LHCN-M2 (cell line): ENCODE results near the gene UTP11. TPM values are rescaled to one million over a fixed set of nuclear protein-coding genes. Genes with fewer than 3 reads are reported as not detected.
"Not testable (repeated sequence)": the region's sequence is repeated elsewhere in the genome, so short reads cannot be mapped to it uniquely, and the experiment has no call there.

Experiments used
- DNase-seq: peaks from one replicate; pipeline ENCODE4 v3.0.0-alpha.2; 2012; ENCODE audit warnings: low read depth
- total RNA-seq: library from RNA; depleted of rRNA; stranded (reverse); fragments of >200 nt; gene quantifications from 2 replicates; pipeline ENCODE4 v1.2.3, GENCODE V29; 2014

UTP11 gene
- total RNA-seq, 1 experiment from 2014 or later = 100 TPM

DNA sequence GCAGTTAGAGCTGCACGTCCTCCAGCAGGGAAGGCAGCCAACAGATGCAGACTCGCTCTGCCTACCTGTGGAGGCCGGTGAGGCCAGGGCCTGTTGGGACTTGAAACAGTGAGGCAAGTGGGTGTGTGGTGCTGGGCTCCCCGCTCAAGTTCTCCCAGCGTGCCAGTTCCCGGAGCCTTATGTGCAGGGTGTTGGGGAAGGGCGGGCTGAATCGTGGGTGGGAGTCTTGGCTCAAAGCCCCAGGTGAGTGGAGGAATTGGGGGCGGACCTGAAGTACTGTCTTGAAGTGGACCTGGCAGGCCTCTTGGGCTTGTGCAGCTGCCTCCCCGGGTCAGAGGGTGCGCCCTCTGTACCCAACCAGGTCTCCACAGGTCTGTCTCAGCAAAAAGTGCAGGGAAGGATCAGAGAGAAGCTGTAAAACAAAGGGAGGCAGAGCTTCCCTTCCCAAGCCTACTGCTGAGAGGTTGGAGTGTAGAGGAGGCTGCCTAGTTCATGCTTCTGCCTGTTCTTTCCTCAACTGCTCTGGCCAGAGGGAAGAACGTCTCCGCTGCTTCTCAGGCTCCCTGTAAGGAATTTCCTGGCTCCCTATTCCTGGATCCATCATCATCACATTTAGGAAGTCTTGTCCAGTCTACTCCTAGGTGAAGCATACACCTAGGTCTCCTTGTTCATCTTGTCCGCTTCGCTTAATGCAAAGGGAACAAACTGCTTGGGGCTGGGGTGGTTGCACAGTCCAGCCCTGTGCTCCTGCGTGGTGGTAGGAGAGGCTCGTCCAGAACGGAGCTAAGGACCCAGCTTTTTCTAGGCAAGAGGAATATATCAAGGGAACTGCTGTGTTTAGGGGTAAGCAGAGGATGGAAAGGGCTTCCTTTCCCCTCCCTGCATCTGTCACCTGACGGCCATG lies 14.9 kb downstream of the UTP11 start:
- DNase-seq = no peak

DNA sequence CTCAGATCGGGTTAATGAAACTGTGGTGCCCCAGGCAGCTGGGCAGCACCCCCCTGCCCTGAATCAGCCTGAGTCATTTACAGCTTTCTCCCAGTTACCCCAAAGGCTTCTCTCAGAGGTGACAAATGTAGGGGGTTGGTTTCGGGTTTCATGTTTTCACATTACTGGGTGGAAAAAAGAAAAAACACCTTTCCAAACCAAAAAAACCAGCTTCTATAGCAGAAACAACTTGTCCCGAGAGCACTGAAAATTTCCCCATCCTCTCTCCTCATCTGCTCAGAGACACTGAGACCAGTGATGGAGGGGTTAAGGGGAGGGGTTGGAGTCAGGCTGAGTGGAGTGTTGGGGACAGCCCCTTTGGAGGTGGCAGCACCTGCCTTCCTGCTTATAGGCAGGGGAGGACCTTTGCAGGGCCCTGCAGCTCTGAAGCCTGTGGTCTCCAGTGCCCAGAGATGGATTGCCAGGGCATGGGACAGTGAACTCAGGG lies 15.6 kb downstream of the UTP11 start:
- peak; percentile 62 for DNase-seq

DNA sequence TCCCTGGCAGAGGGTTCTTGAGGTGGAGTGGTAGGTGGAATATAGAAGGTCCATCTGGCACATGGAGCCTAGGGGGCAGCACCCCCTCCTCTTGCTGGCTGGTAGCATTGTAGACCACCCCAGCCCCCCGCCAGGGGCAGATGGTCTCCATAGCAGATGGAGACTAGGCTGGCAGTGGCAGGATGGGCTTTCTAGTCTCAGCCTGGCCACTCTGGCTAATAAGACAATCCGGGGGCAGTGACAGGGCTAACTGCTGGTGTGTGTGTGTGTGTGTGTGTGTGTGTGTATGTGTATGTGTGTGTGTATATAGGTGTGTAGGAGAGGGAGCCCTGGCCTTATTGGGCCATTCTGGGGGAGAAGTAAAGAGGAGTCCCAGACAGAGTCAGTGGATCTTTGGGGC lies 16.1 kb downstream of the UTP11 start:
- no peak for DNase-seq

DNA sequence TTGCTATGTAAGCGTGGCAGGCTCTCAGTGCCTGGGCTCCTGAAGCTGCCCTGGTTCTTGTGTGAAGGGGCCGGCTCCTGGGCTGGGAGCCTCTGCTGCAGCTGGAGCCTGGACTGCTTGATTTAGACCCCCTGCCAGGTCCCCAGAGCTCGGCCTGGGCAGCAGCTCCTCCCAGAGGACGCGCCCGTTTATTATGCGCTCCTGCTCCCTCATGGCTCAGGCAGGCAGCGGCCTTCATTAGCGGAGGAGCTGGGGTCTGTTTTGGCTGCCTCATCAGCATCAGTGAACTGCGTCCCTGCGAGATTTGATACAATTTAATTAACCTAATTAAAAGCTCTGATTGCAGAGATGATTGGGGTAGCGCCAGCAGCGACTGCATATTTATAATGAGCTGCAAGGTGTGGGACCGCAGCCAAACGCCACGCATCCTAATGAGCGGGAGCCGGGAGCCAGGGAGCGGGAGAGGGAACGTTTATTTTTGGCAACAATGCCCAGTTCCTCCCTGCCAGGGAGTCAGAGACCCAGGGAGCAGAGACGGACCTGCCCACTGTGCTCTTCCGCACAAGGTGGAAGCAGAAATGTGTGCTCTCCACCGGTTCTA lies 16.6 kb downstream of the UTP11 start:
- no peak for DNase-seq

DNA sequence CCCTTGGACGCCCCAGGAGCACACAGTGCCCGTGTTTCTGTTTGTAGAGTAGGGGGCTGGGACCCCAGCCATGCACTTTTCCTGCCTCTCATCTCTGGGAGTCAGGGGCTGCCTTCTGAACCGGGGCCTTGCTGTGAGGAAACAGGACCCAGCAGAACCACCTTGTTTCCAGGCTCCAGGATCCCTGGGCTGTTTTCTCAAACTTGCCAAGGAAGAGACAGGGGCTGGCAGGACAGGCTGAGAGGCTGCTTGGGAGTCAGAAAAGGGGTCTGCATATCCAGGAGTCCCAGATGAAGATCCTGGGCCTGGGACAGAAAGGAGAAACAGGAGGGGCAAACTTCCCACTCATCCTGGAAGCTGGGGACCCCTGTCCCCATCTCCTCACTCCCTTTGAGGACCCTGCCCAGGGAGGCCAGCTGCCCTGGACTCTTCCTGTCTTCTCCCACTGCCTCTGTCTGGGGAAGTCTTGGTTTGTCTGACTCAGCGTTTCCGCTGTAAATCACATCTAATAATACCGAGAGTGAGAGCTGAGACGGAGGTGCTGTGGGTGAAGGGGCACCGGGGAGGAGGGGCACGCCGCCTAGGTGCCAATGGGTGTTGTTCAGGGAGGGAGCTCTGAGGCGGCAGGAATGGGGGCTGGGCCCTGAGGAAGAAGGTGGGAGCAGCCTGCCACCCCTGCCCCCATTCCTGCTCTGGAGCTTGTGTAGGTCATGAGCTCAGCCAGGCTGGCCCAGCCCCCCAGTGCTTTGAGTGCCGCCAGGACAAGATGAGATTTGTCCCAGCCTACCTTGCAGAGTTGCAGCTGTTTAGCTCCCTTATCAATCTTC lies 17.4 kb downstream of the UTP11 start:
- peak; percentile 77 for DNase-seq

DNA sequence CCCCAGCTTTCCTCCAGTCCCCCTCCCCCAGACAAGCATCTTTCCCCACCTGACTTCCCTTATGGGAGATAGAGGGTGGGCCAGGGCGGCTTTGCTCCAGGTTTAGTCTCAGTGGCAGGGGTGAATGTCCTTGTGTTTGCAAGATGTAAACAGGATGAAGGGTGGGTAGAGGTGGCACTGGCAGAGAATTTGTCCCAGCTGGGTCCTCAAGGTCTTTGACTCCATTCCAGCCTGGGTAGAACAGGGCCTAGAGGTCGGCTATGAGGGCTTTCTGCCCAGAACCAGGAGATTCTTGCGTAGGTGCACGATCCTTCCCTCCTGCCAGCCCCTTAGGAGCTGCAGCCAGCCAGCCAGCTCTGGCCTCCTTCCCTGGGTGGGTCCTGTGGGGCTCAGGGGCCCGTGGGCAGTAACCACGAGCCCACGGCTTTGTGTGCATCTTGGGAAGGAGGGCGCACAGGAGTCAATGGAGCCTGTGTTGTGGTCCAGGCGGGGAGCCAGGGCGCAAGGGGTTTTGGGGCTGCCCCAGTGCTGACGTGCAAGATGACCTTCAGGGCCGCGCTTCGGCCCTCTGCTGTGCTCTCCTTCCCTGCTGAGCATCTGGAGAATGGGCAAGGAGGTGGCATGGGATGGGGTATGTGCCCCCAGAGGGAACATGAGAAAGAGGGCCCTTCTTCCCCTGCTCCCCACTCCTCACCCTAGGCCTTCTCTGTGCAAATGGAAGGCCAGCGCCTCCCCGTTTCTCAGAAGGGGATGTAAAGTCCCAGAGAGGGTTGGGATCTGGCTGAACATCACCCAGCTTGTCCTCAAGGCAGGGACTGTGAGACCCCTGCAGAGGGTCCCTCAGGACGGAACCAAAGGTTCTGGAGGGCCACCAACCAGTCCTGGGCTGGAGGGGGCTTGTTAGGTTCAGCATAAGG lies 18.3 kb downstream of the UTP11 start:
- no peak for DNase-seq

DNA sequence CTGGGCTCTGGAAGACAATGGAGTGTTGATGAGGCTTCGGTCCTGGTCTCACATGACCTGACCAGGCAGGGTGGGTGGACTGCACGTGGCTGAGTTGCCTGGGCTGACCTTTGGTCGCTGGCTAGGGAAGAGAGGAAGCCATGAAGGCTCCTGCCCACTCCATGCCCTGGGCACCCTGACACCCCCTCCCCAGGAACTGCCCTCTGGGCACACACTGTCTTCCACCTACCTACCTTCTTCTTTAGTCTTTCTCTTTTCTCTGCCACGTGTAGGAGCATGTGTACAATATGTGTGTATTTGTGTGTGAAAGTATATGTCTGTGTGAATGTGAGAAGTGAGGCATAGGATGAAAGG lies 19.0 kb downstream of the UTP11 start:
- no peak for DNase-seq

DNA sequence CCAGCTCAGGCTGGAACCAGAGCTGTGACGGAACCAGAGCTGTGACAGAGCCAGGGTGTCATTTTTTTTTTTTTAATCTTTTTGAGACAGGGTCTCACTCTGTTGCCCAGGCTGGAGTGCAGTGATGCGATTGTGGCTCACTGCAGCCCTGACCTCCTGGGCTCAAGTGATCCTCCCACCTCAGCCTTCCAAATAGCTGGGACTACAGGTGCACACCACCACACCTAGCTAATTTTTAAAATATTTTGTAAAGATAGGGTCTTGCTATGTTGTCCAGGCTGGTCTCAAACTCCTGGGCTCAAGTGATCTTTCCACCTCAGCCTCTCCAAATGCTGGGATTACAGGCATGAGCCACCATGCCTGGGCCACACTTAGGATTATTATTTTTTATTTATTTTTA lies 20.5 kb downstream of the UTP11 start:
- DNase-seq = not testable (repeated sequence)

DNA sequence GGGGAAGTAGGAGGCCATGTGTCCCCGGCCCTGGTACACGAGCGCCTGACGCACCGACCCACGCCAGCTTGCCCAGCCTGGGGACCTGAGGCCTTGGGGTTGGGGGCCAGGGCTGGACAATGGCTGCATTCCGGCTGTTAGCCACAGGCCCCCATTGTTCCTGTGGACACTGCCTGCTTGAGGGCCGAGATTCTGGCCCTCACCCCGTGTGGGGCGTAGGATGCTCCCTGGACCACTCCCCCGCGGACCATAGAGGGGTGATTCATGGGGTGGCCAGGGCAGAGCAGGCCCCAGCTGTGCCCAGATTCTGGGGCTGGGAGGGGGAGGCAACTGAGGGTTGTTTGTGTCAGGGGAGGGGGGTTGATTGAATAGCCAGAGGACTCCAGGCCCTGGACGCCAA lies 22.3 kb downstream of the UTP11 start:
- no peak for DNase-seq

DNA sequence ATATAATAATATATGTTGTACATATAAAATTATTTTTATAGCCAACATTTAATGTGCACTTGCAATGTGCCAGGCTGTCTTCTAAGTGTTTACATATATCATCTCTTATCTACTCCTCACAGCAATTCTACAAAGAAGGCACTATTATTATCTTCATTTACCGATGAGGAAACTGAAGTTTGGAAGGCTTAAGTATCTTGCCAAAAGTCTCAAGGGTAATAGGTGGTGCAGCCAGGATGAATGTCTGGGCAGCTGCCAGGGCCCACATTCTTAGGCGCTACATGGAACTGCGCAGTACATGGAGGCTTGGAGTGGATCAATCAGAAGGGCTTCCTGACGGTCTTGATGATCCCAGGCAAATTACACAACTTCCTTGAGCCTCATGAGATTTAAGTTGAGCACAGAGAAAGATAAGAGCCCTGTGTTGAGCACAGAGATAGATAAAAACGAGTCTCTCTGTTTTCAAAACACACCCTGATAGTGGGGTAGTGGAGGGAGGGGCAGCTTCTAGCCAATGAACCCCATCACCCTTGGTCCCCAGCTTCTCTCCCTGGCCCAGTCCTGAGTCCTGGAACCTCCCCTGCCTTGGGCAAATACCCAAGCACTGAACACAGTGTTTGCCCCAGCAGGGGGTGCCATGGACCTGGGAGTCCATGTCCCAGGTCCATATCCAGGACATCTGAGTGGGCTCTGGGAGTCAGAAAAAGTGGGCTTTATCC lies 24.8 kb downstream of the UTP11 start:
- DNase-seq = no peak

DNA sequence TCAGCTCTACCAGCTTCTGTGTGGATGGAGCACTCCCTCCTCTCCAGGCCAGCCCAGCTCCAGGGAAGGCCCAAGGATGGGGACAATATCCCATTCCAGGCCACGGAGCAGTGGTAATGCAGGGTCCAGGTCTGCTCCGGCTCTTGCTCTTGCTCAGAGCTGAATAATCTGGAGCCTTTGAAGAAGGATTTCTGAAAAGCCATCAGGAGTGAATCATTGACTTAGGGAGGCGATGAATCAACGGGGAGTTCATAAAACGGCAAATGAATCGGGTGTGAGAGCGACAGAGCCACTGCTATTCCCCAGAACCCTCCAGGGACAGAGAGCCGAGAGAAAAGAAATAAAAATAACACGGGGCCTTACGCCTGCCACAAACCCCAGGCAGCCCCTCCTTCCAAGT lies 26.3 kb downstream of the UTP11 start:
- peak; percentile 66 for DNase-seq

DNA sequence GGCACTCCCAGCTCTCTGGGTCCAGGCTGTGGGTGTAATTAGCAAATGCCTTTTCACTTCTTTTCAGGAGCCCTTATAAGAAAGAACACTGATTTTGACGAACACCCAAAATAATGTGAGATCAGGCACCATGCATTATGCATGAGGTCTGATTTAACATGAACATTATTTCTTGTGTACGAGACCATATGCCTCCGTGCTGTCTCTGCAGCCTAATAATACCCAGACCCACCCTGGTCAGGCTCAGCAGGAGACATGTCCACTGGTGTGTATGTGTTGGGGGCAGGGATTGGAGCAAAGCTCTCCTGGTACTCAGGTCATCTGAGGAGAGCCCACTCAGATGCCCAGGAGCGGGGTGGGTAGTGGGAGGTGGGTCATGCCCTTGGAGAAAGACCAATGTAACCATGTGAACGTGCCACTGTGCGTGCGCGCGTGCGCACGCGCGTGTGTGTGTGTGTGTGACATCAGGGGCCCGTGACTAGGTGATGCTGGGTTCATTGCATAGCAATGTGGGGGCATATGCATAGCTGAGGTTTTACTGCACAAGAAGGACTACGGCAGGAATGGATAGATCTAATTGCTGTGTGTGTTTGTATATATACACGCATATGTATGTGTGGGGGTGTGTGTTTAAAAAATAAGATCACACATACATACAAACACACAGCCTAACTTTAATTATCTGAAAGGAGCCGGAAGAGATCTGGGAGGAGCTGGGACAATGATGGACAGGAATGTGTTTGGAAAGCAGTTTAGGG lies 27.0 kb downstream of the UTP11 start:
- no peak for DNase-seq

DNA sequence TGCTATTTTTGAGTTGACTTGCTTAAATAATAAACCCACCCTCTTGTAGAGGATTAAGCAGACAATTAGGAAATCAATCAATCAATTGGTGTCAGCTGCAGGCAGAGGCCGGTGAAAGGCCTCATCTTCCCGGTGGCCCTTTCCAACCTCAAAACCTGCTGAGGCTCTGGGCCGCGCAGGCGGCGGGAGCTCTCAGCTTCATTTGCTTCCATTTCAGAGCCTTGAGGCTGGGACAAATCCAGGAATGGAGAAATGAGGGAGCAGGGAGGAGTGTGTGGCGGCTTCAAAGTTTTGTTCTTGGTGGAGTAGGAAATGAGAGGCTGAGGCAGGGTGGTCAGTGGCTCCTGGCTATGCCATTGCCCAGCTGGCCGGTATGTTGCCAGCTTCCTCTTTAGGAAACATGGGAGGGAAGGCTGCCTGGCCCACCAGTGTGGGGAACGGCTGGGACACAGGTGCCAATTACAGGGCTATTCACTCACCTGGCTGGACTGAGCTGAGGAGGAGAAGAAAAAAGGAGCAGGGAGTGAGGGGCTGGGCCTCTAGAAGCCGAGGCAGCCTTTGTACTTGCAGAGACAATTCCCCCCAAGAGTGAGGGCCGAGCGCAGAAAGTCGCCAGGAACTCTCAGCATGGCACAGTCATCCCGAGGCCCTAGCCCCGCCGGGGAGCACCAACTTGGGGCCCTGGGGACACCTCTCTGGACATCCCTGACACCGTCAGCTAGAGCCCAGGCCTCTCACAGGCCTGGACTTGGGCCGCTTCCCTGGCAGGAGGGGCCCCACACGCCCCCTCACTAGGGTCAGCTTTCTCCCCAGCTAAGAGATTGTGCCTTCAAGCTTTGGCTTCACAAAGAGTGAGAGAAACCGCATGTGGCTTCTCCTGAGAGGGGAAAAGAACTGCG lies 29.7 kb downstream of the UTP11 start:
- DNase-seq = no peak

DNA sequence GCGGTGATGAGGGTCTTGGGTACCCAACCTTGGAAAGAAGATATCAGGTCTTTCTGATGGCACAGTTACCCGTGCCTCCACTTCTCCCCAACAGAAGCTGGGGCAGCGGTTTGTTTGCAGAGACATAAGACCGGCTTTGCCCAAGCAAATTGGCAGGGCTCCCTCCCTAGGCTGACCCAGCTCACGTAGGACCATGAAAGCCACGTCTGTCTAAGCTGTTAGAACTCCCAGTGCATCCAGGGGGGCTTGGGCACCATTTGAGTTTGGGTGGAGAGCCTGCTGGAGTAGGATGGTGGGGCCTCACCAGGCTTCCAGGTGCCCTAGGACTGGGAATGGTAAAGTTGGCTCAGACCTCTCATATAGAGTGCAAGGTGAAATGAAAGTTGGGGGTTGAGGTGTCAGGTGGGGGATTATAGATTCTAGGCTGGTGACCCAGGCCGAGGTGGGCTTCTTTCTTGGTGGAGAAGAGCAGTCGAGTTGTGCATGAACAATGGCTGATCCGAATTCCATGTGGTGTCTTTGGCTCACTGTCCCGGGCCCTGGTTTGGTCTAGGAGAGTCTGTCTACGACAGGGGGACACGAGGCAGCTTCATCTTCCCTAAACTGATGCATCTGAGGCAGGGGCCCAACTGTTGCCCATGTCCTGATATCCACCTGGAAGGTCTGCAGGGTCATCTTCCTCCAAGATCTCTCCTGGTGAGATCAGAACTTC lies 30.7 kb downstream of the UTP11 start:
- DNase-seq = no peak

DNA sequence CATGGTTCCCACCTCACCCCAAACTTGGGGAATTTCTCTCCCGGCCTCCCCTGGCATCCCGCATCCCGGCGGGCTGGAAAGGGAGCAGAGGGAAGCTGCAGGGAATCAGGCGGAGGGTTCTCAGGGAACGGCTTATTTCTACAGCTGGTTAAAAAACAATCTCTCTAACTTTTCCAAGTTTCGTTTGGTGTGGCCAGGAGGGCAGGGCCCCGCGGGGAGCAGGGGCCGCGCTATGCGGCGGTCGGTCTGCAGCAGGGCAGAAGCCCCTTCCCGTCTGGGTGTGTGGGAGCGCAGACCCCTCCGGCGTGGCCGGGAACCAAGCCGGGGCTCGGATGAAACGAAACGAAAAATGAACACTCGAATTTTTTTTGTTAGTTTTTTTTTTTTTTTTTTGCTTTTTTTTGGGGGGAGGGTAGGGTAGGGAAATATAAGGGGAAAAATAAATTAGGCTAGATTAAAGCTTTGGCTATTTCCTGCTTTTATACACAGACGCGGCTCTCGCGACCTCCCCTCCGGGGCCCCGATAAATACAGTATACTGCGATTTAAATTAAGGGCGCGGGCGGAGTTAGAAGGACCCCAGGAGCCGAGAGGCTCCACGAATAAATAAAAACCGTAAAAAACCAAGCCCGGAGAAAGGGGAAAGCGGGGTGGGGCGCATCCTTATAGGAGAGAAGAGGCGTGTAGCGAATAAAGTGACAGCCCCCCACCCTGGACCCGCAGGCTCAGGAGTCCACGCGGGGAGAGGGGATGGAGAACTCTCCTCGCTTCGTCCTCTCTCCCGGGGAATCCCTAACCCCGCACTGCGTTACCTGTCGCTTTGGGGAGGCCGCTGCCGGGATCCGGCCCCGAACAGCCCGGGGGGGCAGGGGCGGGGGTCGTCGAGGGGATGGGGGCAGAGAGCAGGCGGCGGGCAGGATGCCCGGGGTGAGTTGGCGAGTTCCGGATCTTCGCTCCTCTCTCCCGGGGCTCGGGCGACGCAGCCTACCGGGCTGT lies 32.0 kb downstream of the UTP11 start:
- no peak for DNase-seq

DNA sequence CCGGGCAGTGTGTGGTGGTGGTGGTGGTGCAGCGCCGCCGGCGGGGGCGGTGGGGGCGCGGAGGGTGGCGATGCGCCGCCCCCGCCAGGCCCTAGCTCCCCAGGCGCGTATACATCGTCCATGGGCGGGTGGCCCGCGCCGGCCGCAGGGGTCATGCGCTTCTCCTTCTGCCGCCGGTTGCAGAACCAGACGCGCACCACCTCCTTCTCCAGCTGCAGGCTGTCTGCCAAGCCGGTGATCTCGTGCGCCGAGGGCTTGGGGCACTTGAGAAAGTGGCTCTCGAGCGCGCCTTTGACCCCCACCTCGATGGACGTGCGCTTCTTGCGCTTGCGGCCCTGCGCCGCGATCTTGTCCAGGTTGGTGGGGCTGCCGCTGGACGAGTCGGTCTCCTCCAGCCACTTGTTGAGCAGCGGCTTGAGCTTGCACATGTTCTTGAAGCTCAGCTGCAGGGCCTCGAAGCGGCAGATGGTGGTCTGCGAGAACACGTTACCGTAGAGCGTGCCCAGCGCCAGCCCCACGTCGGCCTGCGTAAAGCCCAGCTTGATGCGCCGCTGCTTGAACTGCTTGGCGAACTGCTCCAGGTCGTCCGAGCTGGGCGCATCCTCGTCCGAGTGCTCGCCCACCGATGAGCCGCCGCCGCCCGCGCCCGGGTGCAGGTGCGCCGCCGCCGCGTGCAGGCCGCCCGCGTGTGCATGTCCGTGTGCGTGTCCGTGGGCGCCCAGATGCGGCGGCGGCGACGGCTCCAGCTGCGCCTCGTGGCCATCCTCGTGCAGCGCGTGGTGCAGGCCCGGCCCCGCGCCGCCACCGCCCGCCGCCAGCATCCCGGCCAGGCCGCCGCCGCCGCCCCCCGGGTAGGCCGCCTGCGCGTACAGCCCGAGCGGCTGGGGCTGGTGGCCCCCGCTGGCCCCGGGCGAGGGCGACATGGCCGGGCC lies 33.1 kb downstream of the UTP11 start:
- DNase-seq = no peak
